Activated naive CD8-positive, alpha-beta T cell treated with anti-CD3 and anti-CD28 coated beads for 36 hours (primary cell): ENCODE measurements around the gene CFAP20DC. TPM values are rescaled to one million over a fixed set of nuclear protein-coding genes. Genes with fewer than 3 reads are reported as not detected.
"Not testable (repeated sequence)": the region's sequence is repeated elsewhere in the genome, so short reads cannot be mapped to it uniquely, and the experiment has no call there.

Experiments
- DNase-seq: peaks from one replicate; pipeline ENCODE4 v3.0.0; 2021
- H3K27ac Mint-ChIP-seq: one replicate; pipeline ENCODE4 v1.8.0; 2022; ENCODE audit warnings: mild to moderate bottlenecking, moderate library complexity, mixed read lengths
- H3K27me3 Mint-ChIP-seq: one replicate; pipeline ENCODE4 v1.8.0; 2022; ENCODE audit warnings: mild to moderate bottlenecking, mixed read lengths
- H3K36me3 Mint-ChIP-seq: one replicate; pipeline ENCODE4 v1.8.0; 2021; ENCODE audit warnings: mild to moderate bottlenecking, mixed read lengths
- H3K4me1 Mint-ChIP-seq: one replicate; pipeline ENCODE4 v1.8.0; 2021; ENCODE audit warnings: mixed read lengths
- H3K4me3 Mint-ChIP-seq: one replicate; pipeline ENCODE4 v1.8.0; 2022; ENCODE audit warnings: mild to moderate bottlenecking, moderate library complexity, mixed read lengths
- H3K9me3 Mint-ChIP-seq: one replicate; pipeline ENCODE4 v1.8.0; 2022; ENCODE audit warnings: mixed read lengths
- total RNA-seq, 2 experiments: library from RNA; stranded (reverse); gene quantifications; one replicate each; pipeline ENCODE4 v1.2.3, GENCODE V29; 2021

Gene CFAP20DC
- total RNA-seq, 2 experiments from 2014 or later = 1.6 to 2.4 TPM

GRCh38 chr3:58711871-58712270 is 338.0 kb downstream of the CFAP20DC start:
- Mint-ChIP-seq H3K27me3 (no peaks in the 10 kb centered on the region), H3K9me3 (no peaks in the 10 kb centered on the region), H3K4me3 (no peak overlapping the region), H3K4me1 (no peaks in the 10 kb centered on the region), H3K36me3 (no peaks in the 10 kb centered on the region), H3K27ac (no peak overlapping the region)
- no peak for DNase-seq

GRCh38 chr3:58708983-58709382 is 340.8 kb downstream of the CFAP20DC start:
- not testable (repeated sequence) for H3K9me3 Mint-ChIP-seq, H3K27me3 Mint-ChIP-seq, H3K36me3 Mint-ChIP-seq, H3K27ac Mint-ChIP-seq, H3K4me3 Mint-ChIP-seq, H3K4me1 Mint-ChIP-seq, DNase-seq

- Mint-ChIP-seq H3K27ac (no peak overlapping the region), H3K4me3 (no peak overlapping the region)
- DNase-seq = no peak
These were observed 341.6 kb downstream of the CFAP20DC start for GRCh38 chr3:58708116-58708791.

GRCh38 chr3:58707390-58707930 is 342.4 kb downstream of the CFAP20DC start:
- Mint-ChIP-seq H3K4me3 (no peak overlapping the region), H3K9me3 (no peaks in the 10 kb centered on the region), H3K27me3 (peaks cover under 1% of the 10 kb centered on the region), H3K36me3 (no peaks in the 10 kb centered on the region), H3K4me1 (no peaks in the 10 kb centered on the region), H3K27ac (no peak overlapping the region)
- no peak for DNase-seq

More at GRCh38 chr3:58708116-58708791, 341.6 kb downstream of the CFAP20DC start:
- H3K36me3 Mint-ChIP-seq = no peaks in the 10 kb centered on the region
- H3K9me3 Mint-ChIP-seq = no peaks in the 10 kb centered on the region
- H3K4me1 Mint-ChIP-seq = no peaks in the 10 kb centered on the region
- H3K27me3 Mint-ChIP-seq = no peaks in the 10 kb centered on the region

- Mint-ChIP-seq H3K36me3 (no peaks in the 10 kb centered on the region), H3K9me3 (no peaks in the 10 kb centered on the region), H3K27me3 (peaks cover 4% of the 10 kb centered on the region), H3K27ac (no peak overlapping the region), H3K4me1 (no peaks in the 10 kb centered on the region), H3K4me3 (no peak overlapping the region)
- no peak for DNase-seq
These were observed 343.2 kb downstream of the CFAP20DC start for GRCh38 chr3:58706395-58707167.

- no peaks in the 10 kb centered on the region for H3K9me3 Mint-ChIP-seq
- no peak for DNase-seq
- no peaks in the 10 kb centered on the region for H3K36me3 Mint-ChIP-seq
- no peaks in the 10 kb centered on the region for H3K4me1 Mint-ChIP-seq
- no peak overlapping the region for H3K4me3 Mint-ChIP-seq
- no peak overlapping the region for H3K27ac Mint-ChIP-seq
- H3K27me3 Mint-ChIP-seq = peaks cover 4% of the 10 kb centered on the region
These were observed 345.1 kb downstream of the CFAP20DC start for GRCh38 chr3:58704745-58705144.

GRCh38 chr3:58704304-58704703 is 345.5 kb downstream of the CFAP20DC start:
- H3K27ac Mint-ChIP-seq, H3K36me3 Mint-ChIP-seq, H3K9me3 Mint-ChIP-seq, H3K4me3 Mint-ChIP-seq, DNase-seq, H3K27me3 Mint-ChIP-seq, H3K4me1 Mint-ChIP-seq: not testable (repeated sequence)

- H3K27me3 Mint-ChIP-seq = peaks cover 4% of the 10 kb centered on the region
- H3K4me3 Mint-ChIP-seq = no peak overlapping the region
- peaks cover 2% of the 10 kb centered on the region for H3K4me1 Mint-ChIP-seq
- no peaks in the 10 kb centered on the region for H3K36me3 Mint-ChIP-seq
- no peaks in the 10 kb centered on the region for H3K9me3 Mint-ChIP-seq
- H3K27ac Mint-ChIP-seq = no peak overlapping the region
- no peak for DNase-seq
These were observed 351.6 kb downstream of the CFAP20DC start for GRCh38 chr3:58698246-58698645.

GRCh38 chr3:58697561-58697960 is 352.3 kb downstream of the CFAP20DC start:
- no peak overlapping the region for H3K27ac Mint-ChIP-seq
- no peak overlapping the region for H3K4me3 Mint-ChIP-seq
- H3K4me1 Mint-ChIP-seq = peaks cover 2% of the 10 kb centered on the region
- DNase-seq = no peak
- no peaks in the 10 kb centered on the region for H3K36me3 Mint-ChIP-seq
- peaks cover 4% of the 10 kb centered on the region for H3K27me3 Mint-ChIP-seq
- no peaks in the 10 kb centered on the region for H3K9me3 Mint-ChIP-seq

- not testable (repeated sequence) for DNase-seq, H3K4me1 Mint-ChIP-seq, H3K36me3 Mint-ChIP-seq, H3K27me3 Mint-ChIP-seq, H3K27ac Mint-ChIP-seq, H3K4me3 Mint-ChIP-seq, H3K9me3 Mint-ChIP-seq
These were observed 353.0 kb downstream of the CFAP20DC start for GRCh38 chr3:58696813-58697212.

- no peak for DNase-seq
- H3K27ac Mint-ChIP-seq = no peak overlapping the region
- H3K4me3 Mint-ChIP-seq = no peak overlapping the region
- H3K9me3 Mint-ChIP-seq = peaks cover 3% of the 10 kb centered on the region
- peaks cover 2% of the 10 kb centered on the region for H3K36me3 Mint-ChIP-seq
- no peaks in the 10 kb centered on the region for H3K27me3 Mint-ChIP-seq
- H3K4me1 Mint-ChIP-seq = peaks cover 2% of the 10 kb centered on the region
These were observed 353.7 kb downstream of the CFAP20DC start for GRCh38 chr3:58696093-58696492.

GRCh38 chr3:58695284-58695683 is 354.5 kb downstream of the CFAP20DC start:
- not testable (repeated sequence) for H3K4me1 Mint-ChIP-seq, H3K36me3 Mint-ChIP-seq, H3K4me3 Mint-ChIP-seq, H3K27me3 Mint-ChIP-seq, DNase-seq, H3K27ac Mint-ChIP-seq, H3K9me3 Mint-ChIP-seq

GRCh38 chr3:58693940-58694850 is 355.6 kb downstream of the CFAP20DC start:
- peaks cover 4% of the 10 kb centered on the region for H3K9me3 Mint-ChIP-seq
- no peak overlapping the region for H3K4me3 Mint-ChIP-seq
- DNase-seq = no peak
- H3K36me3 Mint-ChIP-seq = peaks cover 2% of the 10 kb centered on the region
- H3K4me1 Mint-ChIP-seq = peaks cover 2% of the 10 kb centered on the region
- peaks cover 3% of the 10 kb centered on the region for H3K27me3 Mint-ChIP-seq
- no peak overlapping the region for H3K27ac Mint-ChIP-seq

GRCh38 chr3:58692484-58692883 is 357.3 kb downstream of the CFAP20DC start:
- Mint-ChIP-seq H3K36me3 (peaks cover 2% of the 10 kb centered on the region), H3K27me3 (peaks cover 6% of the 10 kb centered on the region), H3K9me3 (peaks cover 4% of the 10 kb centered on the region), H3K4me3 (no peak overlapping the region), H3K27ac (no peak overlapping the region), H3K4me1 (peaks cover 2% of the 10 kb centered on the region)
- no peak for DNase-seq
